Superior temporal gyrus (tissue), 1 donor: ENCODE measurements around the gene PITPNM3.
"Not testable (repeated sequence)": the region's sequence is repeated elsewhere in the genome, so short reads cannot be mapped to it uniquely, and the experiment has no call there.

Experiments
- DNase-seq: peaks from one replicate; pipeline ENCODE4 v3.0.0-alpha.2; 2016; ENCODE audit errors: extremely low spot score

Gene PITPNM3

DNA sequence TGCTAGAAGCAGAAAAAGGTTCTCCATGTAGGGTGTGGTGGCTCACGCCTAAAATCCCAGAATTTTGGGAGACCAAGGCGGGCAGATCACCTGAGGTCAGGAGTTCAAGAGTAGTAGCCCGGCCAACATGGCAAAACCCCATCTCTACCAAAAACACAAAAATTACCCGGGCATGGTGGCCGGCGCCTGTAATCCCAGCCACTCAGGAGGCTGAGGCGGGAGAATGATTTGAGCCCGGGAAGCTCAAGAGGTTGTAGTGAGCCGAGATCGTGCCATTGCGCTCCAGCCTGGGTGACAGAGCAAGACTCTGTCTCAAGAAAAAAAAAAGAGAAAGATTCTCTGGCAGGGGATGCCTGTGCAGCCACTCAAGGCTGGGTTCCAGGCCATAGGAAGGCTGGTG, 54.2 kb downstream of the PITPNM3 start:
- DNase-seq: no peak

DNA sequence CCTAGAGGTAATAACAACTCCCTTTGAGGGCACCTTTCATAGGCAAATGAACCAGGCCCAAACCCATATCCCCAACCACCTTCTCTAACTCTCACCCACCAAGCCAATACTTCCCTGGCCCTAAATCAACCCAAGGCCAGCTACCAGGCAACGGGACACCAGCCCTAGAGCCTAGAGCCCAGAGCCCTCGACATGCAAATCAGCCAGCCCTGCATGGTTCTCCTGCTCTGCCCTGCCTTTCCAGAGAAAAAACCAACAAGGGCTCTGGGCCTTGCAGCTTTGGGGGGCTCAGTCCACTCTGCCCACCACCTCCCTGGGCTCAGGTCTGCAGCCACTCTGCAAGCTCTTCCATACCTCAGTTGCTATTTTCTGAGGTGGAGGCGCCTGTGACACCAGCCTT, 55.0 kb downstream of the PITPNM3 start:
- no peak for DNase-seq

DNA sequence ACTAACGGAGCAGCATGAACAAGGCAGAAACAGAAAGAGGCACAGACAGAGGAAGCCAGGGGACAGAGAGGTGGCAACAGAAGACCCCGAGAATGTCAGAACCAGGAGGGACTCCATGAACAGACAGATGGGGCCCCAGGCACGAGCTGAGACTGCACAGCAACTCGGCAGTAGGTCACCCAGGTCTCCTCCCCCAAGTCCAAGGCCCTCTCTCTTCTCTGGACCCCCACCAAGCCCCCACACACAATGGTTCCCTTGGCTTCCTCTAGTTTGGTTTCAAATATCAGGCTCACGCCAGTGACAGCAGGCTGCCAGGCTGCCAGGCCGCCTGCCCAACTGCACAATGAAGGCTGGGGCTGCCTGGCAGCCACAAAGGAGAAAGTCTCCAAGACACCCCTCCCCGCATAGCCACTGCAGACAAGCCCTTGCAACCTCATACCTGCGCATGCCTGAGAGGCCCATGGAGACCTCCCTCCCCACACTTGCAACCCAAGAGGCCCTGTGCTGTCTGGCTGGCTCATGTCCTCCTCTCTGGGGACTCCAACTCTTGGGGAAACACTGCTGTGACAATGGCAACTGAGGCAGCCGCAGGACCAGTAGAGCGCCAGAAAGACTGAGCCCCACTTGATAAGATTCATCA, 57.3 kb downstream of the PITPNM3 start:
- no peak for DNase-seq

DNA sequence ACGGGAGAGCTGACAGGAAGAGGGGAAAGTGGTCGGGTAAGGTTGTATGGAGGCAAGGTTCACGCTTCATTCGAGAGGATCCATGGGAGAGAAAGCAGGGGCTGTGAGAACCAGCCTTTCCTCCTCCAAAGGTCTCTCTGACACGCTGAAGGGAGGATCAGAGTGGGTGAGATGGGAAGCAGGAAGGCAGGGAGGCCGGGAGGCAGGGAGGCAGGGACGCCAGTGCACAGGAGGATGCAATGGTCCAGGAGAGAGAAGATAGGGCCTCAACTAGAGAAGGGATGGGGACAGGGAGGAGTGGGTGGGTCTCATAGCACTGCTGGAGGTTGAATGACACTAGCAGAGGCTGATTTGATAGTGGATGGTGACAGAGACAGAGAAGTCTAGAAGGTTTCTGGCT, 58.0 kb downstream of the PITPNM3 start:
- no peak for DNase-seq

DNA sequence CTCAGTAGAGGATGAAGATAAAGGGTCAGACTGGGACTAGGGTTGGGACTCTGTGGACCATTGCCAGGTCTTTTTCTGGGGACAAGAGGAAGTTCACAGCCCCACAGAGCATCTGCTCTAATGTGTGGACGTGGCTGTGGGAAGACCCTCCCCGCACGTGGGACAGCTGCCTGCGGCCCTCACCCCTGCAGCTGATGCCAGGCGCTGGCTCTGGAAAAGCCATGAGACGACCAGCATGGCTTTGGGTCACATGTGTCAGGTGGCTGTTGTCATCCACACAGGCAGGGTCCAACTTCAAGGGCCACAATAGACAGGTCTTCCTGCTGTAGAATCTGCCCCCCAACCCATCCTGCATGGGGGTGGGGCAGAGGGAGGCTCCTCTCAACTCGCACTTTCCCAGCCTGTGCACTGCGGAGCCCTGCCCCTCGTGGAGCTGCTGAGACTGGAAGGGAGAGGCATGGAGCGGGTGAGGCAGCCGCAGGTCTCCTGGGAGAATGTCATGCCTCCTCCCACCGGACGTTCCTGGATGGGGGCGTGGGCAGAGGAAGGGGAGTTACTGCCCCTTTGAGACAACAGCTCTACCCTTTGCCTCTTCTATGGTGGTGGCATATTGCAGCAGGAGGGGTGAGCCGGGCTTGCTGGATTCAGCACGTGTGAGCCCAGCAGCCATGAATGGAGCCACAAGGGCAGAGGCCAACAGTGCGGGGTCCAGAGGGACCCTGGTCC, 58.7 kb downstream of the PITPNM3 start:
- DNase-seq: no peak

DNA sequence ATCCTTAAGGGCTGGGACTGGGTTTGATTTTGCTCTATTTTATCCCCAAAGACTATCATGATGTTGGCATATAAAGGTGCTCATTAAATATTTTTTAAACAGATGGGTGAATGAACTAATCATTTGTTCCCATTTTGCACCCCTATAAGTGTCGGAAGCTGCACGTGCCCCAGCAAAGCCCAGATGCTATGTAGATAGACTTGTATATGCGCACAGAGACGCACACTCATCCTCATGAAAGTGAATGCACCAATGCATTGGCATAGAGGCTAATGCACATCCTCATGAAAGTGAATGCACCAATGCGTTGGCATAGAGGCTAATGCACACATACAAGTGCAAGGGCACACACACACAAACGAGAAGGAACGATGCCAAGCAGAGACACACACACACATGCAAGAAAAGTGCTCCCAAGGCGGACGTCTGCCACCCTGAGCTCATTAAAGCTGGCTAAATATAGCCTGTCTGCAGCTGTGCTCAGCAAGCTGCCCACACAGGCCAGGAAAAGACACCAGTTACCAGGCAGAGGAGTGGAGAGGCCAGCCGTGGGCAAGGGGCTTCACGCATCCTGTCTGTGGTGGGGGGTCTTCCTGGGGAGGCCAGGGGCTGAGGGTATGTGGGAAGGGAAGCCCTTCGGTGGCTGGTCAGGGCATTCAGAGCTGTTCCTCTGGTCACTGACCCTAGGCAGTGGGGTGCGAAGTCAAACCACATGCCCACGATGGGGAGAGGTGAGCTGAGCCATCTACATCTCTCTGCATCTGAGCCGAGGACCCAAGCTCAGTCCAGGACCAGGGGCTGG, 59.5 kb downstream of the PITPNM3 start:
- DNase-seq: no peak

DNA sequence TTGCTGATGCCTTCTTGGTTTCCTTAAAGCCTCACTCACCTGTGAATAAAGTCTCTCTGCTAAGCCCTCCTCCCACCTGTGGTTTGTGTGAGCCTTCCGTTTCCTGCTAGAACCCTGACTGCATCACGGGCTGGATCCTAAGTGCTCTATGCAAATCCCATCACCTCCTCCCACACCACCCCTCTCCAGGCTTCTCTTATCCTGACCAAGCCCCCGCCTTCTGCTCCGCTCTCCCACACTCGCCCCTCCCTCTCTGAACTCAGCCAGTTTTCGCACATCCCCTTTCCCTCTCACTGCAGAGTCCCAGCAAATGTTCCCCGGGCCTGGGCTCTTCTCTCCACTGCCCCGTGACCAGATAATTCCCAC, 60.3 kb downstream of the PITPNM3 start:
- DNase-seq: no peak

DNA sequence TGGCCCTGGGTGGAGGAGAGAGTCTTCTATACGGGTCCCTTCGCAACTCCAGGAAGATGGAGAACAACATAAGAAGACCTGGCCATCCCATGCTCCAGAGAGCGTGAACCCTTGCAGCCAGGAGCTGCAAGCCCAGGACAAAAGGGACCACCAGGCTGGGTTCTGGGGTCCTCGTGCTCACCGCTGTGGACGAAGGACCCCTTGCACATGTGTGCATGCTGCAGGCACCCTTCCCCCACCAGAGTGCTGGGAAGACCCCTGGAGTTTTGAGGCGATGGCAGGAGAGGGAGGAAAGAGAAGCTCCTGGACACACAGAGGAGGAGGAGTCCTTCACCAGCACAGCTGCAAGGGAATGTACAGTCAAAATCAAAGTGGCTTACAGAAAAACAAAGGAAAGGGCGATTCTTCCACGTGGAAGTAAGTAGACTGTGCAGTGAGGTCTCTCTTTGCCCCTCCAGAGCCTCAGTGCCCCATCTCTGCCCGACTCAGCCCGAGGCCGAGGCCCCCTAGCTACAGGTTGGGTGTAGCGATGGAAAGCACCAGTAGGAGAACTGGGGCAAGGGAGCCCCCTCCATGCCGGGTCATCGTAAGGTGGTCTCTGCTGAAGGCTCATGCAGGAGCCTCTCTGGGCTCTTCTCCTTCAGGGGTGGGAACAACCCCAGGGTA, 60.8 kb downstream of the PITPNM3 start:
- DNase-seq: no peak

DNA sequence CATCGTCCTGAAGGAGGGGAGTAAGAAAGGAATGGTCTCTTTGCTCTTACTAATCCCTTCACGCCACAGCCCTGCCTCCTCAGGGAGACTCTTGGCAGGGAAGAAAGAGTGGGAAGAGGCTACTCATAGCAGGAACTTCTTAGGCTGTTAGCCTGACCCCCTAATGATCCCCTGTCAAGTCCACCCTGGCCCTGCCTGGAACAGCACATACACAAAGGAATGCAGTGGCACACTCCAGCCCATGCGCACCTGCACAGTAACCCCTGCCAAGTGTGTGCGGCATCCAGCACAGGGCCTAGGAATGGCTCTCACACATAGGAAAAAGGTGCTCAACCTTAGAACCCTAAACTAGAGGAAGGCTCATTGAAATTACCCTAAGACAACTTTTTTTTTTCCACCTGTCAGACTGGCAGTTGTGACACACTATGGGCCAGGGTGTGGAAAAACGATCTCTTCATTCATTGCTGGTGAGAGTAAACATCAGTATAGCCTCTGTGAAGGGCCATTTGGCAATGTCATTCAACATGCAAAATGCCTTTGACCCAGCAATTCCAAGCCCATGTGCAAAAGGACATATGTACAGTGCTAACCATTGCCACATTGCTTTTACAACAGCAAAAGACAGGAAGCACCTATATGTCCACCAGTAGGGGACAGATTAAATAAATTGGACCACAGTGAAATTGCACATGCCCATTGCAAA, 62.0 kb downstream of the PITPNM3 start:
- DNase-seq: no peak

DNA sequence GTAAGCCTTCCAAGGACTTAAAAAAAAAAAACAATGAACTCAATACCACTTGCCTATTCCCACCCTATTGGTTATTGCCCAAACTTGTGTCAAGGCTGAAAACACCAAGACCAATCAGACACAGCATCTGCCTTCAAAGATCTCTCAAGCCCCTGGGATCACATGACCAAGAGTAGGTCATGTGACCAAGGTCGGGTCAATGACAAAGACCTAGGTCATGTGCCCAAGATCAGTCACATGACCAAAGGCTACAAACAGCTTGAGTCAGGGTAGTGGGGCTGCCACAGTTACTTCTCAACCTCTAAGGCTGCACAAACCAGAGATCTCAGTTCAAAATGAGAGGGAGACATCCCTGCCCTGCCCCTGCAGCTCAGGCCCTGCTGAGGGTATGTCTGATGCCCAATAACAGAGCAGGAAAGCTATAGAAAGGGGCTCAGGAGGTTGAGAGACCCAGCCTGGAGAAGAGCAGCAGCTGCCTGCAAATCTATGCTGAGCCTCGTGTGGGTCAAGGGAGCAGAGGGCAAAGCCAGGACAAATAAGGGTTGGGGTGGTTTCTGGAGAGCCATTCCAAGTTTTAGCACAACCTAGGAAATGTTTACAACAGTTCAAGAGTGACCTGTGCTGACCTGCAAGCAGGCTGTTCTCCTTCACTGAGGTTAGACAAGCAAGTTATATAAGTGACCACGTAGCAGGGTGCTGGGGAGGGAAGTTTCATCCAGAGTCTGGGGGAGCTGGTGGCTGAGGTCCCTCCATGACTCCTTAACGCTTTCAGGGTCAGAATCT, 63.3 kb downstream of the PITPNM3 start:
- DNase-seq: no peak

DNA sequence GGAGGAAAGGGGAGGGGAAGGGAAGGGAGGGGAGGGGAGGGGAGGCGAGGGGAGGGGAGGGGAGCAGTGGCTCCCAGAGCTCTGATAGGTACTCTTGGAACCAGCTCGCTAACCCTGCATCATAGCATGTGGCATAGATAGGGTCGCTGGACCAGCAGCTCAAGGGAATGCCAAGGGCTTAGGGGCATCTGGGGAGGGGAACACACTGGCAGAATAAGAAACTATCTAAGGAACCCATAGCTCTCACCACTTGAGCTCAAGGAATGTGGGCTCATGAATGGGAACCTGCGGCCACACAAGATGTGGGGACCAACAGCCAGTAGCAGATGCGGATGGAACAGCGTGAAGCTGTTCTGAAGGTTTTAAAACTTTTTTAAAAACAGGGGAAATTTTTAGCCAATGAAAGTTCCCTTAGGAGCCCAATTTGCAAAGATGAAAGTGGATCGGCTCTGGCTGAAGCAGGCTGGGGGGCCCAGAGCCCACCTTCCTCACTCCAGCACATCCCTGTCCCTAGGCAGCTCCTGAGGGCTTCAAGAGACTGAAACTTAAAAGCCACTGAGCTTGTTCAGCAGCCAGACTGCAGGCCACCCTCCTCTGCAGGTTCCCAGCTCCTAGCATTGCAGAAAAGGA, 65.2 kb downstream of the PITPNM3 start:
- no peak for DNase-seq

DNA sequence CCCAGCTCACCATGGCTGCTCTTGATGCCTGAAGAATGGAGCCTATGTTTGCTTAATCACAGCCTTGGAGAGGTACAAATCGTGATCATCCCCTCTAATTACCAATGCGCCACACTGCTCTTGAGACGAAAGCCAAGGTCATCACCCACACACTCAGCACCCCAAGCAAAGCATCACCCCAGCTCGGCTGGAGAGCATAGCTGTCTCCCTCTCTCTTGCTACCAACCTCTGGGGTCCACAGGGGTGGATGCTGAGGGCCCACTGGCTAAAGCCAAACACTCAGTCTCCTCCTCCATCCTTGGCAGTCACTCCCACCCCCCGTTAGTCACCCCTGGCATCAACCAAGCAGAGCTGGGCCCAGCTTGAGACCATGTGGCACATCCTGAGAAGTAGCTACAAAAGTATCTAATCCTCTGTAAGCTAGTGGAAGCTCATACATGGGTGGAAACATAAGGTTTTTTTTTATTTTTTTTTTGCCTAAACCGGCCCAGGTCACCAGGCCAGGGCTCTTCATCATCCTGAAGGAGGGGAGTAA, 67.3 kb downstream of the PITPNM3 start:
- DNase-seq: no peak

DNA sequence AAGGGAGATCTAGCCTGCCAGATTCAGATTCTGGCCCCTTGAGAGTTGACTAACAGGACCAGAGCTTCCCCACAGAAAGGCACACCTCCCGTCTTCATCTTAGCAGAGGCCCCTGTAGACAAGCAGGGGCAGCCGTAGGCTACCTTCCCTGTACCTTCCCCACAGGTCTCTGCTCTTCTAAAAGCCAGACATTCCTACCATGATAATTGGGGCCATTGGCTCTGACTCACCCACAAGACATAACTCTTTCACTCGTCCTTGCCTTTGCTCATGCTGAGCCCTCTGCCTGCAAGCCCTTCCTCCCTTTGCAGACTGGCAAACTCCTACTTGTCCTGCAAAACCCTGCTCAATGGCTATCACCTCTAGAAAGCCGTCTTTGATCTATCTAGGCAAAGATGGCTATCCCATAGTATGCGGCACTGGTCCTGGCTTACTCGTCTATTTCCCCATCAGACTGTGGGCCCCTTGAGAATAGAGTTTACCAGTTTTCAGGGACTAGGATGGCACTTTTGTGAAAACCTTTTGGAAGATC, 68.3 kb downstream of the PITPNM3 start:
- DNase-seq: no peak

DNA sequence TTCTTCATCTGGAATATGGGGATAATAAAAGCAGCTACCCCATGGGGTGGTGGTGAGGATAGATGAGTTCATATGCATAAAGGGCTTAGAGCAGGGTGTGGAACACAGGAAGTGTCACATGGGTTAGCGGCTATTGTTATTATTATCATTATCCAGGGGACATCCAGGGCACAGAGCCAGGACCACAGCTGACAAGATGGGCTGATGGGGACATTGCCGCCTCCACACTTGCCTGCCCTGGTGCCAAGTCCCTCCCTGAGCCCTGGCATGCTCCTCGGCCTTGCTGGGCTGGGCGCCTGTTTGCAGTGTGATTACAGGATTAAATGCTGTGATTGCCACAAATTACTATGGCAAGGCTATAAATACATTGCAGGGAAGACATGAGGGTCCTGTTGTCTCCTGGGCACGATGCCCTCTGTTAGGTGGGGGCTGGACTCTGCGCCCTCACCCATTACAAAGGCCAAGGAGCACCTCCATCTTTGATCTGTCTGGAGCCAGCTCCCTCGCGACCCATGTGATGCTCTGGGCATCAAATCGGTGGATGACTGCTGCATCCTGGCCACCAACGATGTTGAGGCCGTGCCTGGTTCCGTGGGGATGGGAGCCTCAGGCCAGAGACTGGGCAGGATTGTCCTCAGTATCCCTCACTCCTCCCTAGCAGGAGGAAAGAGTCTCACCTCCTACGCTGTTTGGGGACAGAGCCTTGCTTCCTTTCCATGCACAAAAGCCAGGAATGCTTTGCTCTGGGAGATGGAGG, 68.9 kb downstream of the PITPNM3 start:
- no peak for DNase-seq

DNA sequence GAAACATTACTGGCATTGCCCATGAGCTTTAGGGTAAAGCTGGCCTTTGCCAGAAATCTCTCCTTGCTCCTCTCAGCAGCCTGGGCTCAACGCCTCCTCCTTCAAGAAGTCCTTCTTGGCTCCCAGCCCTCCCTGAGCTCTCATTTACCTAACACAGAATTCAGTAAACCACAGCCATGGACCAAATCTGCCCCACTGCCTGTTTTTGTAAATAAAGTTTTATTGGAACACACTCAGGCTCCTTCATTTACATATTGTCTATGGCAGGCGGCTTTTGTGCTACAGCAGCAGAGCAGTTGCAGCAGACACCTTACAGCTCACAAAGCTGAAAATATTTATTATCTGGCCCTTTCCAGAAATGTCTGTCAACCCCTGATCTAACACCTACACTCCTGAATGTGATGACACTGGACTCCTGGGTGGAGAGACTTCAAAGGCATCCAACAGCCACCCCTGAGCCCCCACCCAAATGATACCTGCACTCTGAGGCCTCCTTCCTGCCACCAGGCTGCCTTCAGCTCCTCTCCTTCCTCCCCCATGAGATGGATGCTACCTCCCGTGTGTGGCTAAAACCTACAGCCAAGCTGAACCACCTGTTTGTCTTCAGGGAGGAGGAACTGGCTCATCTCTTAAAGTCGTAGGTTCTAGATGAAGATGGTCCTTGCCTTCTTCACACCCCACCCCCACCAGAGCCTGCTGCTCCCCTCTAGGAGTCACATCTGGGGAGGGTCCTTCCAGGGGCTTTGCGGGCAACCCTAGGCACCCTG, 70.5 kb downstream of the PITPNM3 start:
- DNase-seq: no peak

DNA sequence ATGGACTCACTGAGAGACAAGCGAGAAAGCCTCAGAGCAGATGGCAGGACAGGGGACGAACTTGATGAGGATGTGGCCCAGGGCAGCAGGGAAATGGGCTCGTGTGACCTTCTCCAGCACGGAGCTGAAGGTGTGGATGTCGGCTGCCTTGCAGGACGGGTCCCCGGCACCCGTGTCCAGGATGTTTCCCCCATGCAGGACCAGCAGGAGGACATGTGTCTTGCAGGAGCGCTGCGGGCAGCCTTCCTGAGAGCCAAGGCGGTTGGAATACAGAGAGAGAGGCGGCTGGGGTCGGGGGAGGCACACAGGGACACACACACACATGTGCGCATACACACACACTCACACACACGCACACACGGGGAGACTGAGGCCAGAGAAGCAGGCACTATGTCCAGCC, 72.8 kb downstream of the PITPNM3 start:
- no peak for DNase-seq

DNA sequence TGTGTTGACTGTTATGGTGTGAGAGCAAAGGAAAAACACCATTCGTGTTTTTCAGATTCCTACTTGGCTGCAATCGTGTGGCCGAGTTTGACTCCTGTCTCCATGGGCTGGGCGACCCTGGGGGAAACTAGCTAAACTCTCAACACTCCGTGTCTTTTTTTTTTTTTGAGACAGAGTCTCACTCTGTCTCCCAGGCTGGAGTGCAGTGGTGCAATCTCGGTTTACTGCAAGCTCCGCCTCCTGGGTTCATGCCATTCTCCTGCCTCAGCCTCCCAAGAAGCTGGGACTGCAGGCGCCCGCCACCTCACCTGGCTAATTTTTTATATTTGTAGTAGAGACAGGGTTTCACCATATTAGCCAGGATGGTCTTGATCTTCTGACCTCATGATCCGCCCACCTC, 73.6 kb downstream of the PITPNM3 start:
- DNase-seq: not testable (repeated sequence)

DNA sequence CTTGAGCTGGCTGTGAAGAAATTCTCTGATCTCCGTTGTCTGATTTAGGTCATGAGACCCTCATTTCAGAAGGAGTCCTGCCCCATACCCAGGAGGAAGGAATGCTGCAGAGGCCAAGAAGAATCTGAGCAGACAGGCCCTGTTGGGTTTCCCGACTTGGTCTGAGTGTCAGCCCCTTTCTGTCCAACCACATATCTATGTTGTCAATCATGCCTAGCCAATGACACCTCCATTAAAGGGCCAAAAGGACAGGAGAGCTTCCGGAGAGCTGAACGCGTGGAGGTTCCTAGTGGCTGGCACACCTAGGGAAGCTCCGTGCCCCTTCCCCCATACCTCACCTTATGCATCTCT, 74.3 kb downstream of the PITPNM3 start:
- DNase-seq: no peak

DNA sequence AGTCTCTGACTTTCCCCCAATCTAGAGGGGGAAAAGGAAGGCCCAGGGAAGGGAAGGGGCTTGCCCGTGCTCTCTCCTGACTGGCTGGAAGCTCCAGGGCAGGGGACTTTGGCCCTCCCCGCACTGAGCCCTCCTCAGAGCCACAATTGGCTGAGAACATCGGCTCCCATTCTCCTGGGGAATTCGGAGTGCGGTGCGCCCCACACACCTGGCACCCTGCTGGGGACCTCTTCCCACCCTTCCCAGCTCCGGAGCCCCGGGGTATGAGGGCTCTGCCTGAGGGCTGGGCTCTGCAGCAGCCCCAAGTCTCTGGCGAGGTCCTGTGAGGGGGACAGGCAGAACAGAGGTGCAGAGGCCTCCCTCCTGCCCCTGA, 76.1 kb downstream of the PITPNM3 start:
- DNase-seq: no peak
